ENCODE measurements around the gene BOD1L1.

The BOD1L1 gene

GRCh38 chr4:13538427-13538973, 89.0 kb downstream of the BOD1L1 start:
- no peak for DNase-seq

- no peak for DNase-seq
Observed at GRCh38 chr4:13537832-13538177, 89.7 kb downstream of the BOD1L1 start.

- DNase-seq, result no peak
Observed at GRCh38 chr4:13537011-13537831, 90.3 kb downstream of the BOD1L1 start.

- DNase-seq, result no peak
Observed at GRCh38 chr4:13536607-13537006, 90.9 kb downstream of the BOD1L1 start.

GRCh38 chr4:13535708-13536361, 91.7 kb downstream of the BOD1L1 start:
- DNase-seq, result no peak

- DNase-seq, result no peak
Observed at GRCh38 chr4:13535118-13535517, 92.4 kb downstream of the BOD1L1 start.

GRCh38 chr4:13534344-13535063, 93.0 kb downstream of the BOD1L1 start:
- DNase-seq, result no peak

GRCh38 chr4:13533670-13534343, 93.7 kb downstream of the BOD1L1 start:
- no peak for DNase-seq

GRCh38 chr4:13531625-13531998, 95.9 kb downstream of the BOD1L1 start:
- no peak for DNase-seq

- no peak for DNase-seq
Observed at GRCh38 chr4:13530823-13531624, 96.5 kb downstream of the BOD1L1 start.

GRCh38 chr4:13529128-13529919, 98.2 kb downstream of the BOD1L1 start:
- DNase-seq, result no peak

- DNase-seq, result no peak
Observed at GRCh38 chr4:13528821-13529127, 98.8 kb downstream of the BOD1L1 start.

GRCh38 chr4:13527981-13528820, 99.3 kb downstream of the BOD1L1 start:
- peak in 1 of 5 donors; percentile 50 for DNase-seq

- DNase-seq, result no peak
Observed at GRCh38 chr4:13527192-13527980, 100.1 kb downstream of the BOD1L1 start.

- no peak for DNase-seq
Observed at GRCh38 chr4:13526658-13527057, 100.9 kb downstream of the BOD1L1 start.

GRCh38 chr4:13525606-13526281, 101.8 kb downstream of the BOD1L1 start:
- no peak for DNase-seq

- no peak for DNase-seq
Observed at GRCh38 chr4:13524504-13525243, 102.9 kb downstream of the BOD1L1 start.

Measured in T-helper 1 cell (primary cell).